Measurements from ENCODE around the gene TM9SF4.

The TM9SF4 gene

GRCh38 chr20:32190616-32191415 lies 81.3 kb downstream of the TM9SF4 start (continued):
- TF ChIP-seq ZSCAN18 (tag by site-specific recombination; IDR thresholded peaks at IDR 0.05), result no peak
- TF ChIP-seq ZNF341 (tag by site-specific recombination; IDR thresholded peaks at IDR 0.05; ENCODE audit: low read depth), result no peak
- no peak for TF ChIP-seq ZNF23 (tag by site-specific recombination; IDR thresholded peaks at IDR 0.05; ENCODE audit: borderline replicate concordance)
- no peak for TF ChIP-seq KLF1 (tag by site-specific recombination; IDR thresholded peaks at IDR 0.05)
- peak; percentile 56 for TF ChIP-seq PRDM10 (tag by site-specific recombination; IDR thresholded peaks at IDR 0.05)
- 0 out of 2 replicates have a peak, but pooled peaks have one; percentile 20 for TF ChIP-seq KLF8 (tag by site-specific recombination; IDR thresholded peaks at IDR 0.05)
- no peak for TF ChIP-seq ZNF302 (tag by site-specific recombination; IDR thresholded peaks at IDR 0.05; ENCODE audit: low read depth)
- no peak for TF ChIP-seq YY2 (tag by site-specific recombination; IDR thresholded peaks at IDR 0.05)
- TF ChIP-seq MEIS1 (CRISPR knock-in tag; IDR thresholded peaks at IDR 0.05; ENCODE audit: borderline replicate concordance), result no peak
- TF ChIP-seq ZBTB6 (tag by site-specific recombination; IDR thresholded peaks at IDR 0.05), result no peak
- no peak for TF ChIP-seq ZNF19 (tag by site-specific recombination; IDR thresholded peaks at IDR 0.05; ENCODE audit: low read depth)
- no peak for TF ChIP-seq ZNF449 (tag by site-specific recombination; IDR thresholded peaks at IDR 0.05)
- 0 out of 2 replicates have a peak, but pooled peaks have one; percentile 40 for TF ChIP-seq KLF17 (tag by site-specific recombination; IDR thresholded peaks at IDR 0.05)
- no peak for TF ChIP-seq SCRT2 (tag by site-specific recombination; IDR thresholded peaks at IDR 0.05)
- TF ChIP-seq TRIM28 (IDR thresholded peaks at IDR 0.05; ENCODE audit: borderline replicate concordance, low read length), result no peak

GRCh38 chr20:32191422-32191821 lies 81.9 kb downstream of the TM9SF4 start:
- ChIA-PET POLR2A (no interaction called here), CTCF (no interaction called here)
- Histone ChIP-seq H3K4me3 (ENCODE audit: low read depth, low read length) (no peak overlapping the region), H3K9me3 (ENCODE audit: control insufficient read depth, insufficient read depth, low read depth, low read length) (no peaks in the 10 kb centered on the region), H3K36me3 (ENCODE audit: control insufficient read depth in 2 of 2, insufficient read depth in 1 of 2, low read length in 2 of 2) (peaks cover 0 to 58% of the 10 kb centered on the region in 2 experiments; a peak in 1 of 3 replicates), H3K27ac (ENCODE audit: extremely low read depth, low read depth, low read length) (no peak overlapping the region), H3K4me1 (ENCODE audit: control insufficient read depth, insufficient read depth, low read length) (no peaks in the 10 kb centered on the region)
- TF ChIP-seq IKZF3 (tag by site-specific recombination; IDR thresholded peaks at IDR 0.05), result no peak
- no peak for TF ChIP-seq ZNF18 (tag by site-specific recombination; IDR thresholded peaks at IDR 0.05)
- TF ChIP-seq ZBTB10 (tag by site-specific recombination; IDR thresholded peaks at IDR 0.05), result no peak
- no peak for TF ChIP-seq ZBTB20 (tag by site-specific recombination; IDR thresholded peaks at IDR 0.05)
- TF ChIP-seq ZBTB49 (tag by site-specific recombination; IDR thresholded peaks at IDR 0.05; ENCODE audit: low read depth), result no peak
